Mesothelial cell of epicardium (in vitro differentiated cells): ENCODE measurements around the gene CGNL1. TPM values are rescaled to one million over a fixed set of nuclear protein-coding genes. Genes with fewer than 3 reads are reported as not detected.

Experiments
- DNase-seq, 2 experiments: peaks; one replicate each; pipeline ENCODE4 v3.0.0; 2021; ENCODE audit warnings: low spot score in 2 of 2; ENCODE audit not compliant: unreplicated experiment in 2 of 2
- H3K27ac Mint-ChIP-seq: 2 replicates; pipeline ENCODE4 v1.8.0; 2021; ENCODE audit warnings: mixed read lengths
- H3K27me3 Mint-ChIP-seq: 2 replicates; pipeline ENCODE4 v1.8.0; 2021; ENCODE audit warnings: low read depth, mixed read lengths
- H3K36me3 Mint-ChIP-seq: 2 replicates; pipeline ENCODE4 v1.8.0; 2021; ENCODE audit warnings: mixed read lengths
- H3K4me1 Mint-ChIP-seq: 2 replicates; pipeline ENCODE4 v1.8.0; 2021; ENCODE audit warnings: mixed read lengths
- H3K4me3 Mint-ChIP-seq: 2 replicates; pipeline ENCODE4 v1.8.0; 2021; ENCODE audit warnings: mild to moderate bottlenecking, moderate library complexity, mixed read lengths
- H3K9me3 Mint-ChIP-seq: 2 replicates; pipeline ENCODE4 v1.8.0; 2021; ENCODE audit warnings: mixed read lengths
- total RNA-seq: library from RNA; stranded (reverse); gene quantifications from 3 replicates; pipeline ENCODE4 v1.2.1, GENCODE V29; 2021
- TF ChIP-seq, protein P1 (sequence below): fragments of 200-600 bp; sonication (generic); IDR thresholded peaks from one replicate; pipeline ENCODE4 v1.5.0; 2021; ENCODE audit warnings: antibody characterized with exemption; ENCODE audit not compliant: unreplicated experiment

Gene CGNL1
- total RNA-seq, 1 donor from 2014 or later = 34.1 TPM

DNA sequence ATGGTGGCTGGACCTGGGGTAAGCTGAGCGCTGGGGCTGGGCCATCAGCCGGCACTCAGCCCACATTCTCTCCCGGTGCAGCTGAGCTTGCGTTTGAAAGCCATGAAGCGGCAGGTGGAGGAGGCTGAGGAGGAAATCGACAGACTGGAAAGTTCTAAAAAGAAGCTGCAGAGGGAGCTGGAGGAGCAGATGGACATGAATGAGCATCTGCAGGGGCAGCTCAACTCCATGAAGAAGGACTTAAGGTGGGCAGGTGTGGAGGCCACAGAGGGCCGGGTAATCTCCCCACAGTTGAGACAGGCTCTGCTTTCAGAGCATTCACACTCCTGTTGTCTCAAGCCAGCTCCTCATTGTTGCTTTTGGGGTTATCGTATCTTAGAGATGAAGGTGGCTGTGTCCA, 169.7 kb downstream of the CGNL1 start:
- no peak overlapping the region for H3K4me3 Mint-ChIP-seq
- DNase-seq = no peak
- H3K27me3 Mint-ChIP-seq = no peaks in the 10 kb centered on the region
- H3K36me3 Mint-ChIP-seq = peaks cover 25% of the 10 kb centered on the region
- no peak overlapping the region for H3K27ac Mint-ChIP-seq
- H3K4me1 Mint-ChIP-seq = peaks cover 17% of the 10 kb centered on the region
- TF ChIP-seq, protein P1, sequence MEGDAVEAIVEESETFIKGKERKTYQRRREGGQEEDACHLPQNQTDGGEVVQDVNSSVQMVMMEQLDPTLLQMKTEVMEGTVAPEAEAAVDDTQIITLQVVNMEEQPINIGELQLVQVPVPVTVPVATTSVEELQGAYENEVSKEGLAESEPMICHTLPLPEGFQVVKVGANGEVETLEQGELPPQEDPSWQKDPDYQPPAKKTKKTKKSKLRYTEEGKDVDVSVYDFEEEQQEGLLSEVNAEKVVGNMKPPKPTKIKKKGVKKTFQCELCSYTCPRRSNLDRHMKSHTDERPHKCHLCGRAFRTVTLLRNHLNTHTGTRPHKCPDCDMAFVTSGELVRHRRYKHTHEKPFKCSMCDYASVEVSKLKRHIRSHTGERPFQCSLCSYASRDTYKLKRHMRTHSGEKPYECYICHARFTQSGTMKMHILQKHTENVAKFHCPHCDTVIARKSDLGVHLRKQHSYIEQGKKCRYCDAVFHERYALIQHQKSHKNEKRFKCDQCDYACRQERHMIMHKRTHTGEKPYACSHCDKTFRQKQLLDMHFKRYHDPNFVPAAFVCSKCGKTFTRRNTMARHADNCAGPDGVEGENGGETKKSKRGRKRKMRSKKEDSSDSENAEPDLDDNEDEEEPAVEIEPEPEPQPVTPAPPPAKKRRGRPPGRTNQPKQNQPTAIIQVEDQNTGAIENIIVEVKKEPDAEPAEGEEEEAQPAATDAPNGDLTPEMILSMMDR = no peak
- H3K9me3 Mint-ChIP-seq = no peaks in the 10 kb centered on the region

DNA sequence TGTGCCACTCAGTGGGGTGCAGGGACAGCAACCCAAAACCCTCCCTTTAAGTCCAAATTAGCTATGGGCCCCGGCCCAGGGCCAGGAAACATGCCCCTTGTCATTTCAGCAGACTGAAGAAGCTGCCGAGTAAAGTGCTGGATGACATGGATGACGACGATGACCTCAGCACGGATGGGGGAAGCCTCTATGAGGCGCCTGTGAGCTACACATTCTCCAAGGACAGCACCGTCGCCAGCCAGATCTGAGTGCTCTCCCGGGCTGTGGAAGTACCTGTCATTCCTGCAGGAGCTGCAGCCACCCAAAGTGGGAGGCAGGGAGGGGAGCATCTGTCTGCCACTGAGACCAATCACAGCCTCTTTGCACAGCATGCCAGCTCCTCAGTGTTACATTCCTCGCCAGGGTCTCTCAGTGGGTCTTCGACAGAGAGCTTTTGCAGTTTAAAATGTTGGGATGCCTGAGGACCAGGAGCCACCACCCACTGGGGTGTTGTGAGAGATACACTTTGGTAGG, 171.0 kb downstream of the CGNL1 start:
- no peaks in the 10 kb centered on the region for H3K9me3 Mint-ChIP-seq
- no peak overlapping the region for H3K27ac Mint-ChIP-seq
- H3K4me1 Mint-ChIP-seq = peaks cover 27% of the 10 kb centered on the region
- TF ChIP-seq, protein P1 = no peak
- no peaks in the 10 kb centered on the region for H3K27me3 Mint-ChIP-seq
- DNase-seq = no peak
- H3K36me3 Mint-ChIP-seq = peaks cover 24% of the 10 kb centered on the region
- no peak overlapping the region for H3K4me3 Mint-ChIP-seq

DNA sequence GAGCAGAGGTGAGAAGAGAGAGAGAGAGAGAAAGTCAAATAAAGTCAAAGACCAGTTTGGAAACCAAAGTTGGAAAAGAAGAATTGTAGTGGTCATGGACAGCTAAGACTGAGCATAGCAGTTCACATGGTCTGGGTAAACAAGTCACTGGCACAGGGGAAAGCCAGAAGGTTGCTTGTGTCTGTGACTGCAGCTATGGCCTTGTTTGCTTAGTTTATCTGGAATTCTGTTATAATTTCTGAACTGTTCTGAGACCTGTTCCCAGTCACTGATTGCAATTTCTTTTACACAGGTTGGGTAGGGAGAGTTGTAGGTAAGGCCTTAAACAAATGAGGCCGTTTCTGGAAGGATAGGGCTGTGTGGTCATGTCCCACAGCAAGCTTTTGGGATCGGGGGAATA, 172.0 kb downstream of the CGNL1 start:
- TF ChIP-seq, protein P1 = no peak
- H3K9me3 Mint-ChIP-seq = no peaks in the 10 kb centered on the region
- no peaks in the 10 kb centered on the region for H3K27me3 Mint-ChIP-seq
- peaks cover 24% of the 10 kb centered on the region for H3K36me3 Mint-ChIP-seq
- H3K27ac Mint-ChIP-seq = peak overlapping the region; percentile 62
- H3K4me3 Mint-ChIP-seq = no peak overlapping the region
- DNase-seq = no peak
- H3K4me1 Mint-ChIP-seq = peaks cover 38% of the 10 kb centered on the region

DNA sequence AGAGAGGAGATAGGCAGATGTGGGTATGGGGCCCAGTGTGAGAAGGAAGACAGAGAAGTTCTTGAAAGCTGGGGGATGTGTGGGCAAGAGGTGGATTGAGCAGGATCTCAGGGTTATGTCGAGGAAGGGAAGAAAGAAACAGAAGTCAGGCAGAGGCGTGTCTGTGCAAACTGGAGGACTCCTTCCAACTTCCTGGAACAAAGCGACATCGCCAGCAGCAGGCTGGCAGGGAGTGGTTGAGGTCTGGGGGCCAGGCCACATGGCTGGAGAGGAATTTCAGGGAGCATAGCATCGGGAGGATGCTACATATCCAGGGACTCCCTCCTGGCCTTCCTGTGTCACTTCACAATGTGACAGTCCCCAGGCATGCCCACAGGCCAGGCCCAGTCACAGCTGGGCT, 172.5 kb downstream of the CGNL1 start:
- TF ChIP-seq, protein P1 = no peak
- Mint-ChIP-seq H3K9me3 (no peaks in the 10 kb centered on the region), H3K27ac (peak overlapping the region; percentile 62), H3K4me3 (no peak overlapping the region), H3K36me3 (peaks cover 23% of the 10 kb centered on the region), H3K4me1 (peaks cover 42% of the 10 kb centered on the region), H3K27me3 (no peaks in the 10 kb centered on the region)
- no peak for DNase-seq

DNA sequence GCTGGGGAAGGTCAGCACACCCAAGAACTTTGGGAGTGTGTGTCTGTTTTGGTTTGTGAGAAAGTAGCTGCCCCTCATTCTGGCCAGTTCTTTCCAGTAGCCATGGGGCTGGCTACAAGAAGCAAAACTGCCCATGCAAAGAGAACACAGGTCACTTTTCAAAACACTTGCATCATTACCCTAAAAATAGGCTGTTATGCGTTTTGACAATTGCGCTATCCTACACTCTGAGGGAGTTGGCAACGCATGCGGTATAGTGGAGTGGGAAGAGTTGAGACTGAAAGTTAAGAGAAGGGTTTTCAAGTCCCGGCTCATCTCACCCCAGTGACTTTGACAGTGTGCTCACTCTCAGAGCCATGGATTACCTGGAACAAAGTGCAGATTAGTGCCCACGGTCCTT, 173.6 kb downstream of the CGNL1 start:
- Mint-ChIP-seq H3K4me1 (peaks cover 54% of the 10 kb centered on the region), H3K27me3 (no peaks in the 10 kb centered on the region), H3K27ac (peak overlapping the region; percentile 22), H3K4me3 (no peak overlapping the region), H3K9me3 (no peaks in the 10 kb centered on the region), H3K36me3 (peaks cover 17% of the 10 kb centered on the region)
- no peak for DNase-seq
- TF ChIP-seq, protein P1 = no peak

DNA sequence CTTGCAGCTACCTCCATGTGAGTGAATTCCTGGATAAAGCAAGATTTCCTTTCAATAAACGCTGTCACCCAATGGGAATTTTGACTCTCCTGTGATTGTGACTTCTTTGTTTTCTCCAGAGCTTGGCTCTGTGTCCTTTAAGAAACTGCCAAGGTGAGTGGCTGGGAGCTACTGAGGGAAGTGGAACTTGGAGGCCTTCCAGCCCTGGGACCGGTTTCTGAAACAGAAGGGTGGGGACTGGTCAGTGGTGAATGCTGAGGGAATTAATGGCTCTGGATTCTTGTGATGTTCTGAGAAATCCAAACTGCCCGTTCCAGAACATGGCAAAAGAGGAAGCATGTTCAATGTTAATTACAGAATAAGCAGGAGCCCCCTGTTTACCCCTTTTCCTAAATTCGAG, 174.3 kb downstream of the CGNL1 start:
- Mint-ChIP-seq H3K27me3 (no peaks in the 10 kb centered on the region), H3K27ac (peak overlapping the region; percentile 97), H3K36me3 (peaks cover 15% of the 10 kb centered on the region), H3K9me3 (no peaks in the 10 kb centered on the region), H3K4me3 (no peak overlapping the region), H3K4me1 (peaks cover 61% of the 10 kb centered on the region)
- no peak for DNase-seq
- TF ChIP-seq, protein P1 = no peak
